Esophagus muscularis mucosa (tissue), 3 donors: ENCODE data around the gene NXN.
A peak's percentile ranks its signal among the peaks of the same experiment; 100 is the strongest.

Source experiments
- CTCF ChIP-seq, 3 experiments: fragments of 200-600 bp in 2 of 3; fragments of 450-650 bp in 1 of 3; sonication (generic) in 2 of 3; IDR thresholded peaks; one replicate each; pipeline ENCODE4 v1.5.1; 2017 to 2019; ENCODE audit warnings: antibody characterized with exemption in 3 of 3, mild to moderate bottlenecking in 2 of 3, moderate library complexity in 1 of 3
- POLR2AphosphoS5 ChIP-seq, 2 donors: sonication (generic); formaldehyde crosslinking; IDR thresholded peaks; one replicate each; pipeline ENCODE4 v1.6.1; 2017; ENCODE audit warnings: antibody characterized with exemption in 2 of 2

DNA sequence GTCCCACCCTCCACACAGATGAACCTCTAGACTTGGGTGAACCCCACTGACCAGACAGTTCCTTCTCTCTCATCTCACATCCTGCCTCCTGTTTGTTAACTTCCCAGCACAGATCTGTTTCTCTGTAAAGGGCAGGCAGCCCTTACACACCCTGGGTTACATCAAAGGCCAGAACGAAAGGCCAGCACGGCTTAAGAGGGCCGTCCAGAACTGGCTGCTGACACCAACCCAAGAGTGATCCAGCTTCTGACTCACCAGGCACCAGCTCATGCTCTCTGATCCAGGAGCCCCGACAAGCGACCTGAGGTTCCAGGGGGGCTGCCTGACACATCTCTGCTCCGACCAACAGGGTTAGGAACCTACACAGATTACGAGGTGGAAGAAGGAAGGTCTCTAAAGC, 110.5 kb downstream of the NXN start:
- TF ChIP-seq CTCF (IDR thresholded peaks at IDR 0.05) (no peak), POLR2AphosphoS5 (IDR thresholded peaks at IDR 0.05) (peak; percentile 66 to 80)
